CD14-positive monocyte (primary cell): Measurements from ENCODE around the gene ZNF652. TPM values are rescaled to one million over a fixed set of nuclear protein-coding genes. Genes with fewer than 3 reads are reported as not detected.

Source experiments
- DNase-seq, 3 donors: peaks; one replicate each; pipeline ENCODE4 v3.0.0-alpha.2; 2011 to 2022
- H2AFZ ChIP-seq: 2 replicates; pipeline ENCODE4 v1.6.0; 2012; ENCODE audit warnings: mild to moderate bottlenecking, low read depth, low read length, inconsistent platforms; ENCODE audit not compliant: insufficient read depth, poor library complexity, severe bottlenecking
- H3K27ac ChIP-seq, 2 donors: 1 replicate in 1 of 2; 2 replicates in 1 of 2; pipeline ENCODE4 v1.5.1; 2012 to 2013; ENCODE audit warnings: low read length in 2 of 2, control low read depth in 1 of 2, inconsistent platforms in 1 of 2, low read depth in 1 of 2, mild to moderate bottlenecking in 1 of 2
- H3K27me3 ChIP-seq, 2 donors: one replicate each; pipeline versions ENCODE4 v1.6.0 to v1.6.1; 2011 to 2013; ENCODE audit warnings: low read length in 2 of 2; ENCODE audit not compliant: control insufficient read depth in 2 of 2, insufficient read depth in 2 of 2
- H3K36me3 ChIP-seq, 2 donors: replicated peaks in 1 of 2; 1 replicate in 1 of 2; 2 replicates in 1 of 2; pipeline versions ENCODE4 v1.5.1 to v1.6.1; 2012 to 2013; ENCODE audit warnings: low read length in 2 of 2, control low read depth in 1 of 2, inconsistent platforms in 1 of 2, mild to moderate bottlenecking in 1 of 2; ENCODE audit not compliant: insufficient read depth in 2 of 2, control insufficient read depth in 1 of 2
- H3K4me1 ChIP-seq, 2 donors: 1 replicate in 1 of 2; 2 replicates in 1 of 2; pipeline versions ENCODE4 v1.5.1 to v1.6.1; 2012 to 2013; ENCODE audit warnings: low read length in 2 of 2, control low read depth in 1 of 2, inconsistent platforms in 1 of 2, mild to moderate bottlenecking in 1 of 2, moderate library complexity in 1 of 2; ENCODE audit not compliant: insufficient read depth in 2 of 2, control insufficient read depth in 1 of 2
- H3K4me2 ChIP-seq: replicated peaks from 2 replicates; pipeline ENCODE3; 2012; ENCODE audit warnings: low read length, moderate library complexity, mild to moderate bottlenecking; ENCODE audit not compliant: poor library complexity, severe bottlenecking; ENCODE audit errors: extremely low read depth
- H3K4me3 ChIP-seq, 3 experiments: fragments of 200-600 bp in 1 of 3; sonication (generic) in 1 of 3; replicated peaks in 1 of 3; 1 replicate in 2 of 3; 2 replicates in 1 of 3; pipeline ENCODE4 v1.5.1; 2011 to 2013; ENCODE audit warnings: low read length in 3 of 3, mild to moderate bottlenecking in 3 of 3, control low read depth in 2 of 3, low read depth in 2 of 3, inconsistent platforms in 1 of 3, moderate library complexity in 1 of 3
- H3K79me2 ChIP-seq: 2 replicates; pipeline ENCODE4 v1.6.0; 2012; ENCODE audit warnings: mild to moderate bottlenecking, control low read depth, inconsistent platforms, low read length, moderate library complexity; ENCODE audit not compliant: insufficient read depth
- H3K9ac ChIP-seq: 2 replicates; pipeline ENCODE4 v1.6.0; 2017; ENCODE audit warnings: low read length, mild to moderate bottlenecking; ENCODE audit not compliant: insufficient read depth, poor library complexity, severe bottlenecking
- H3K9me3 ChIP-seq, 2 donors: replicated peaks in 1 of 2; 1 replicate in 1 of 2; 2 replicates in 1 of 2; pipeline versions ENCODE4 v1.5.1 to v1.6.1; 2012 to 2013; ENCODE audit warnings: low read length in 2 of 2, control low read depth in 1 of 2; ENCODE audit not compliant: control insufficient read depth in 1 of 2, insufficient read depth in 1 of 2
- H4K20me1 ChIP-seq: 2 replicates; pipeline ENCODE4 v1.6.0; 2012; ENCODE audit warnings: mild to moderate bottlenecking, low read length, control low read depth, moderate library complexity; ENCODE audit not compliant: insufficient read depth
- H3K27ac Mint-ChIP-seq, 7 donors: one replicate each; pipeline ENCODE4 v1.8.0; 2020; ENCODE audit warnings: mild to moderate bottlenecking in 7 of 7, mixed read lengths in 7 of 7, moderate library complexity in 6 of 7, inconsistent platforms in 2 of 7
- H3K27me3 Mint-ChIP-seq, 3 donors: one replicate each; pipeline ENCODE4 v1.8.0; 2021 to 2022; ENCODE audit warnings: low read depth in 3 of 3, mild to moderate bottlenecking in 3 of 3, mixed read lengths in 3 of 3, moderate library complexity in 3 of 3, inconsistent platforms in 1 of 3
- H3K36me3 Mint-ChIP-seq, 2 donors: one replicate each; pipeline ENCODE4 v1.8.0; 2020; ENCODE audit warnings: mixed read lengths in 2 of 2, inconsistent platforms in 1 of 2, mild to moderate bottlenecking in 1 of 2
- H3K4me1 Mint-ChIP-seq: one replicate; pipeline ENCODE4 v1.8.0; 2020; ENCODE audit warnings: mild to moderate bottlenecking, mixed read lengths
- H3K4me3 Mint-ChIP-seq, 2 donors: one replicate each; pipeline ENCODE4 v1.8.0; 2020; ENCODE audit warnings: mild to moderate bottlenecking in 2 of 2, mixed read lengths in 2 of 2, moderate library complexity in 1 of 2
- H3K9me3 Mint-ChIP-seq, 7 donors: one replicate each; pipeline ENCODE4 v1.8.0; 2020 to 2022; ENCODE audit warnings: mixed read lengths in 7 of 7, mild to moderate bottlenecking in 6 of 7, moderate library complexity in 6 of 7, inconsistent platforms in 2 of 7
- WGBS: methylation state at CpG from one replicate; pipeline ENCODE4 v1.1.5; 2013; ENCODE audit warnings: missing lambda C conversion rate; ENCODE audit not compliant: insufficient coverage; 5-methylcytosine and 5-hydroxymethylcytosine counted together
- intact Hi-C, 2 donors: fragments of 100-400 bp; cut with micrococcal nuclease; formaldehyde crosslinking; loops; one replicate each; pipeline versions ENCODE4 v1.15.0 to v1.15.1; 2023
- polyA plus RNA-seq, 3 donors: library from polyadenylated mRNA; depleted of rRNA in 1 of 3; unstranded in 2 of 3; stranded (reverse) in 1 of 3; fragments of 300-500 nt in 2 of 3; fragments of >200 nt in 1 of 3; fragmentation: Illumina TruSeq in 2 of 3; gene quantifications; 1 replicate in 2 of 3; 2 replicates in 1 of 3; pipeline ENCODE4 v1.2.3, GENCODE V29; 2012 to 2021
- TF ChIP-seq, protein P1 (sequence below): fragments of 200-600 bp; IDR thresholded peaks from one replicate; pipeline ENCODE4 v1.8.0; 2022; ENCODE audit warnings: antibody characterized with exemption, mild to moderate bottlenecking

ZNF652 gene
- polyA plus RNA-seq, 3 donors: 16.9 to 19.8 (median 18.8) TPM

DNA sequence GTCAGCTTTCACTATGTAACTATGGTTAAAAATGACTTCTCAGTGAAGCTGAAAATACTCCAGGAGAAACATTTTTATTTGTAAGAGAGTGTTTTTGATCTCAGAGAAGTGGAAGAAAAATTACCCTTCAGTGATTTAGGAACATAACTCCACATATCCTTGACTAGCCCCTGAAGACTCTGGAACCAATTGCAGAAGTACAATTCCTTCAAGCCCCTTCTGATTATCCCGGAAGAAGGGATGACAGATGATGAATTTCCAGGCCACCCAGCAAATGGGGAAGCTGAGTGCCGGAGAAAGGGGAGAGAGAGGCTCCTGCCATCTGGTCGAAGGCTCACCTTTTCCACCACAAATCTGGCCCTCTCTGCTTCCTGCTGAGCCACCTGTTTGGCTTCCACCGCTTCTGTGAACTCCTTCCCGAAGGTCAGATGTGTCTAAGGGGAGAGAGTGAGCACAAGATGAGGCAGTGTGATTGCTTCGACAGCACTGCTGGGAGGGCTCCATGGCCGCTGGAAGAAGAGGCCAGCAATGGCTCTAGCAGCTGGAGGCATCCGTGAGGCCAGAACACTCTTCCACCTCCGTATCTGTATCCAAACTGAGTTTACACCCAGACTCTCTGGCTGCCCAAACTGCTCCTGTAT lies 44.5 kb upstream of the ZNF652 start:
- H3K36me3 Mint-ChIP-seq: peaks cover 70 to 85% of the 10 kb centered on the region in 2 donors
- no peak for DNase-seq
- WGBS: 92% methylated on average over 4 of the region's 9 CpGs
- H3K4me1 Mint-ChIP-seq: peaks cover 22% of the 10 kb centered on the region
- Histone ChIP-seq H2AFZ (no peak overlapping the region), H3K4me2 (no peak overlapping the region), H3K27ac (no peak overlapping the region), H3K9me3 (no peaks in the 10 kb centered on the region), H4K20me1 (no peaks in the 10 kb centered on the region), H3K9ac (no peak overlapping the region), H3K79me2 (no peaks in the 10 kb centered on the region), H3K36me3 (peaks cover 58 to 84% of the 10 kb centered on the region in 2 donors), H3K4me1 (peaks cover 0 to 12% of the 10 kb centered on the region in 2 donors), H3K4me3 (no peak overlapping the region), H3K27me3 (no peaks in the 10 kb centered on the region)
- H3K27ac Mint-ChIP-seq: no peak overlapping the region
- H3K27me3 Mint-ChIP-seq: peaks cover 0 to 2% (median 1%) of the 10 kb centered on the region in 3 donors
- intact Hi-C loops: loop anchor here in 1 of 2 donors (2.0 kb wide), 1 partner anchor 150 kb away; no protein-coding TSS in a partner anchor
- TF ChIP-seq, protein P1, sequence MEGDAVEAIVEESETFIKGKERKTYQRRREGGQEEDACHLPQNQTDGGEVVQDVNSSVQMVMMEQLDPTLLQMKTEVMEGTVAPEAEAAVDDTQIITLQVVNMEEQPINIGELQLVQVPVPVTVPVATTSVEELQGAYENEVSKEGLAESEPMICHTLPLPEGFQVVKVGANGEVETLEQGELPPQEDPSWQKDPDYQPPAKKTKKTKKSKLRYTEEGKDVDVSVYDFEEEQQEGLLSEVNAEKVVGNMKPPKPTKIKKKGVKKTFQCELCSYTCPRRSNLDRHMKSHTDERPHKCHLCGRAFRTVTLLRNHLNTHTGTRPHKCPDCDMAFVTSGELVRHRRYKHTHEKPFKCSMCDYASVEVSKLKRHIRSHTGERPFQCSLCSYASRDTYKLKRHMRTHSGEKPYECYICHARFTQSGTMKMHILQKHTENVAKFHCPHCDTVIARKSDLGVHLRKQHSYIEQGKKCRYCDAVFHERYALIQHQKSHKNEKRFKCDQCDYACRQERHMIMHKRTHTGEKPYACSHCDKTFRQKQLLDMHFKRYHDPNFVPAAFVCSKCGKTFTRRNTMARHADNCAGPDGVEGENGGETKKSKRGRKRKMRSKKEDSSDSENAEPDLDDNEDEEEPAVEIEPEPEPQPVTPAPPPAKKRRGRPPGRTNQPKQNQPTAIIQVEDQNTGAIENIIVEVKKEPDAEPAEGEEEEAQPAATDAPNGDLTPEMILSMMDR: no peak
- no peaks in the 10 kb centered on the region for H3K9me3 Mint-ChIP-seq
- H3K4me3 Mint-ChIP-seq: no peak overlapping the region

DNA sequence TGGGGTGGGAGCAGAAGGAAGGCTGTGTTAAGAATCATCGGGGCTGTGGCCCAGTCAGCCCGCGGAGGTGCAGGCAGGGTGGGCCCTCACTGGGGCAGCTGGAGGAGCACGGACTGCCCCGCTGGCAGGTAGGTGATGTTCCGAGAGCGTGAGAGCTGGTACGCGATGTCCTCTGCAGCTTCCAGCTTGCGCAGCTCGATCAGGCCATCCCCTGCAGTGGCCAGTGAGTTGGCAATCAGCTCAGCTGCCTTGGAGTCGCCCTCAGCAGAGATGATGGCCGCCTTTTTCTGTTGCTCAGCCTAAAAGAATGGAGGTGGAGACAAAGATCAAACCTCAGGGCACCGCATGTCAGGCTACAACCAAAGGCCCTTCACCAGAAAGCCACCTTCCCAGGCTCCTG lies 42.9 kb upstream of the ZNF652 start:
- DNase-seq: no peak
- Histone ChIP-seq H3K4me3 (no peak overlapping the region), H3K27me3 (no peaks in the 10 kb centered on the region), H2AFZ (no peak overlapping the region), H3K27ac (no peak overlapping the region), H3K9ac (no peak overlapping the region), H3K4me1 (peaks cover 0 to 12% of the 10 kb centered on the region in 2 donors), H3K9me3 (no peaks in the 10 kb centered on the region), H3K36me3 (peaks cover 43 to 68% of the 10 kb centered on the region in 2 donors), H3K79me2 (no peaks in the 10 kb centered on the region), H3K4me2 (no peak overlapping the region), H4K20me1 (no peaks in the 10 kb centered on the region)
- H3K4me1 Mint-ChIP-seq: peaks cover 22% of the 10 kb centered on the region
- WGBS: 95% methylated on average over 13 of the region's 14 CpGs
- H3K27me3 Mint-ChIP-seq: peaks cover 0 to 2% (median 1%) of the 10 kb centered on the region in 3 donors
- H3K4me3 Mint-ChIP-seq: no peak overlapping the region
- intact Hi-C loops: no loop called here
- no peak overlapping the region for H3K27ac Mint-ChIP-seq
- H3K9me3 Mint-ChIP-seq: no peaks in the 10 kb centered on the region
- TF ChIP-seq, protein P1: no peak
- H3K36me3 Mint-ChIP-seq: peaks cover 59 to 71% of the 10 kb centered on the region in 2 donors
